Fibroblast of skin of abdomen (primary cell): Measurements from ENCODE around the gene OR2T5.
"Not testable (repeated sequence)": the region's sequence is repeated elsewhere in the genome, so short reads cannot be mapped to it uniquely, and the experiment has no call there.

Experiments
- DNase-seq: peaks from one replicate; pipeline ENCODE4 v3.0.0-alpha.2; 2013

The OR2T5 gene

DNA sequence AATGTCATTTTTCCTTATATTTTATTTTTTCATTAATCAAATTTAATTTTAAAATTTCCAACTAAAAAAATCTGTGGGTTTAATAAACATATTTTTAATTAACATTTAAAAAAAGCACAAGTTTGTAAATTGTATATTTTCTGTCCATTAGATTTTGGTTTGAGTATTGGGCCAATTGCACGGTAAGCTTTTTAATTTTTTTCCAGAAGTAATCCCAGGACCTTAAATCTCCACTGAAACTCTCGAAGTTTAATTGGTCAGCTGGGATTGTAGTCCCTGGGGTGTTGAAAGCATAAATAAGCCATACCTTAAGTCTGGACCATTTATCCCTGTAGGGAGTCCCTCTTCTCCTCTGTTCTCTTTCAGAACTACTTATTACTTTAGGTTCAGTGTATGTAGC is 19.4 kb downstream of the OR2T5 start, which contains the start of gene OR2G6:
Gene OR2G6 (plus strand): TSS at position 301 of the 400 bp plus-strand sequence. CDS start 13,574 bp downstream, outside the sequence.
- not testable (repeated sequence) for DNase-seq

DNA sequence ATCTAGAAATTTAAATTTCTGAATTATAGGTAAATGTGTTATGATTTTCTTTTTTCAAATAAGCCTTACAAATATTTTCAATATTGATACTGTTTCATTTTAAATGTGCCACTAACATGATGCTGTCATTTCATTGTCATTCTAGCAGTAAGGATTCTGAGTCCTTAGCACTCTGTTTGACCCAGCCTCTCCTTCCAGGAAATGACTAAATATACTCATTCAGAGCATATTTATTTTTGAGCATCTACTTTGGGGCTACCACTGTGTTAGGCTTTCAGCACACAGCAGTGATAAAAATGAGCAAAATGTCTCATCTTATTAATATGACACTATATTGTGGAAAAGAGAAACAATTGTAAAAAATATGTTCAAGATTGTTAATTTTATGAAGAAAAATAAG is 21.8 kb downstream of the OR2T5 start:
- DNase-seq: not testable (repeated sequence)

DNA sequence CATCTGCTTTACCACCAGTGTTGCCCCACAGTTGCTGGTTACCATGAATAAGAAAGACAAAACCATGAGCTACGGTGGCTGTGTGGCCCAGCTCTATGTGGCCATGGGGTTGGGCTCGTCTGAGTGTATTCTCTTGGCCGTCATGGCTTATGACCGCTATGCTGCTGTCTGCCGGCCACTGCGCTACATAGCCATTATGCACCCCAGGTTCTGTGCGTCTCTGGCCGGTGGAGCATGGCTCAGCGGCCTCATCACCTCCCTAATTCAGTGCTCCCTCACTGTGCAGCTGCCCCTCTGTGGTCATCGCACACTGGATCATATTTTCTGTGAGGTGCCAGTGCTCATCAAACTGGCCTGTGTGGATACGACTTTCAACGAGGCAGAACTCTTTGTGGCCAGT is 33.5 kb downstream of the OR2T5 start:
- no peak for DNase-seq

GRCh38 chr1:248537449-248537848 is 49.1 kb downstream of the OR2T5 start:
- DNase-seq: not testable (repeated sequence)
